A673 (cell line): ENCODE data around the gene DNHD1. TPM values are rescaled to one million over a fixed set of nuclear protein-coding genes. Genes with fewer than 3 reads are reported as not detected.

Experiments used
- BruUV-seq: library from RNA; stranded (reverse); fragments of 400-500 nt; replicated peaks from 2 replicates; lab custom pipeline; 2021; lab: Mats Ljungman, UMichigan
- CTCF ChIA-PET: fragments of 300-600 bp; sonication (Branson Sonifier 250); formaldehyde crosslinking; loops from one replicate; lab custom pipeline; 2022; ENCODE audit warnings: antibody characterized with exemption; lab: Charles Lee
- POLR2A ChIA-PET: fragments of 300-600 bp; sonication (Branson Sonifier 250); formaldehyde crosslinking; loops from one replicate; lab custom pipeline; 2022; ENCODE audit warnings: antibody characterized with exemption; ENCODE audit not compliant: low non-redundant PET; lab: Charles Lee
- DNase-seq: peaks from one replicate; pipeline ENCODE4 v3.0.0-alpha.2; 2015; ENCODE audit warnings: low spot score
- H3K27ac ChIP-seq: fragments of 200-600 bp; sonication (generic); 2 replicates; pipeline ENCODE4 v1.5.1; 2016; ENCODE audit warnings: mixed run types, low read depth, mild to moderate bottlenecking, mixed read lengths, antibody characterized with exemption, low read length; ENCODE audit not compliant: poor library complexity, severe bottlenecking
- H3K27me3 ChIP-seq: fragments of 200-600 bp; sonication (generic); replicated peaks from 2 replicates; pipeline ENCODE4 v1.6.1; 2017; ENCODE audit warnings: mixed run types, low read depth, mild to moderate bottlenecking, mixed read lengths, antibody characterized with exemption, low read length; ENCODE audit not compliant: insufficient read depth, poor library complexity
- H3K36me3 ChIP-seq: fragments of 200-600 bp; sonication (generic); 2 replicates; pipeline ENCODE4 v1.6.1; 2016; ENCODE audit warnings: mixed run types, mild to moderate bottlenecking, mixed read lengths, antibody characterized with exemption, low read length; ENCODE audit not compliant: insufficient read depth, poor library complexity, severe bottlenecking
- H3K4me1 ChIP-seq: fragments of 200-600 bp; sonication (generic); 2 replicates; pipeline ENCODE4 v1.6.1; 2017; ENCODE audit warnings: mixed run types, mild to moderate bottlenecking, mixed read lengths, antibody characterized with exemption, low read length; ENCODE audit not compliant: insufficient read depth, poor library complexity, severe bottlenecking
- H3K4me3 ChIP-seq: fragments of 200-600 bp; sonication (generic); 2 replicates; pipeline ENCODE4 v1.5.1; 2016; ENCODE audit warnings: low read depth, mixed run types, mild to moderate bottlenecking, mixed read lengths, low read length; ENCODE audit not compliant: poor library complexity, severe bottlenecking
- H3K9me3 ChIP-seq: fragments of 200-600 bp; sonication (generic); 2 replicates; pipeline ENCODE4 v1.6.1; 2016; ENCODE audit warnings: mixed run types, low read depth, mild to moderate bottlenecking, mixed read lengths, antibody characterized with exemption, low read length; ENCODE audit not compliant: poor library complexity, severe bottlenecking
- EZH2 ChIP-seq: fragments of 200-600 bp; sonication (generic); IDR thresholded peaks from 2 replicates; pipeline ENCODE4 v1.6.1; 2017; ENCODE audit warnings: borderline replicate concordance, low read depth, mild to moderate bottlenecking, mixed read lengths, antibody characterized with exemption, low read length; ENCODE audit not compliant: poor library complexity, severe bottlenecking
- intact Hi-C: fragments of 100-400 bp; cut with micrococcal nuclease; formaldehyde crosslinking; loops from one replicate; pipeline ENCODE4 v1.10.0; 2022; ENCODE audit not compliant: unreplicated experiment
- total RNA-seq: library from RNA; stranded (reverse); gene quantifications from 2 replicates; pipeline ENCODE4 v1.2.3, GENCODE V29; 2021
- TF ChIP-seq, protein P1 (sequence below): fragments of 300-800, 200-600 bp; sonication (generic); conservative IDR thresholded peaks from 2 replicates; pipeline ENCODE4 v1.5.1; 2017; ENCODE audit warnings: low read depth, mild to moderate bottlenecking, antibody characterized with exemption, low read length, moderate library complexity, mixed read lengths

Gene DNHD1
- total RNA-seq, 1 experiment from 2014 or later = 20.1 TPM

DNA sequence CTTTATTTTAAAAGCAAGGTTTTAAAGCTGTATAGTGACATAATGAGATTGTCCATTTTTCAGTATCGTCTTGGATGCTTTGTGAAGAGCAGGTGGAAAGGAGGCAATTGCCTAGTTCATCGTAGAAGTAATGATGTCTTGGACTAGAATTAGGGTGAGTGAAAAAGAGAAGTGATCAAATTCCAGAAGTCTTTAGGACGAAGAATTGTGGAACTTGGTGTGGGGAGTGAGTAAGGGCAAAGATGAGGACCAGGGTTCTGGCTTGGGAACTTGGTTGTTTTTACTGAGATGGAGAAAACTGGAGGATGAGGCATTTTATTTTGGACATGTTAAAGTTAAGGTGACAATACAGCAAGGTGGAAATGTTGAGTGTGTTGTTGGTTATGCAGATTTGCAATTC, 107.7 kb downstream of the DNHD1 start:
- no peak for TF ChIP-seq EZH2
- TF ChIP-seq, protein P1, sequence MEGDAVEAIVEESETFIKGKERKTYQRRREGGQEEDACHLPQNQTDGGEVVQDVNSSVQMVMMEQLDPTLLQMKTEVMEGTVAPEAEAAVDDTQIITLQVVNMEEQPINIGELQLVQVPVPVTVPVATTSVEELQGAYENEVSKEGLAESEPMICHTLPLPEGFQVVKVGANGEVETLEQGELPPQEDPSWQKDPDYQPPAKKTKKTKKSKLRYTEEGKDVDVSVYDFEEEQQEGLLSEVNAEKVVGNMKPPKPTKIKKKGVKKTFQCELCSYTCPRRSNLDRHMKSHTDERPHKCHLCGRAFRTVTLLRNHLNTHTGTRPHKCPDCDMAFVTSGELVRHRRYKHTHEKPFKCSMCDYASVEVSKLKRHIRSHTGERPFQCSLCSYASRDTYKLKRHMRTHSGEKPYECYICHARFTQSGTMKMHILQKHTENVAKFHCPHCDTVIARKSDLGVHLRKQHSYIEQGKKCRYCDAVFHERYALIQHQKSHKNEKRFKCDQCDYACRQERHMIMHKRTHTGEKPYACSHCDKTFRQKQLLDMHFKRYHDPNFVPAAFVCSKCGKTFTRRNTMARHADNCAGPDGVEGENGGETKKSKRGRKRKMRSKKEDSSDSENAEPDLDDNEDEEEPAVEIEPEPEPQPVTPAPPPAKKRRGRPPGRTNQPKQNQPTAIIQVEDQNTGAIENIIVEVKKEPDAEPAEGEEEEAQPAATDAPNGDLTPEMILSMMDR = no peak
- no TSS peak for BruUV-seq
- CTCF ChIA-PET = no interaction called here
- H3K27me3 ChIP-seq = no peaks in the 10 kb centered on the region
- H3K9me3 ChIP-seq = no peaks in the 10 kb centered on the region
- H3K36me3 ChIP-seq = peaks cover 39% of the 10 kb centered on the region
- POLR2A ChIA-PET = no interaction called here
- no peak for DNase-seq
- H3K4me3 ChIP-seq = peak overlapping the region; percentile 74
- intact Hi-C loops = loop anchor here (5.0 kb wide), 2 partner anchors 72 to 122 kb away; partner anchors contain the start of genes ARFIP2 and TIMM10B
- peak overlapping the region; percentile 78 for H3K27ac ChIP-seq
- H3K4me1 ChIP-seq = peaks cover 10% of the 10 kb centered on the region

GRCh38 chr11:6606471-6607189, 109.5 kb downstream of the DNHD1 start:
- ChIA-PET CTCF (no interaction called here), POLR2A (no interaction called here)
- no peak overlapping the region for H3K4me3 ChIP-seq
- H3K36me3 ChIP-seq = peaks cover 36% of the 10 kb centered on the region
- peaks cover 14% of the 10 kb centered on the region for H3K4me1 ChIP-seq
- peak overlapping the region; percentile 82 for H3K27ac ChIP-seq
- BruUV-seq = no TSS peak
- peak; percentile 78 for DNase-seq
- no peaks in the 10 kb centered on the region for H3K27me3 ChIP-seq
- TF ChIP-seq EZH2 = no peak
- TF ChIP-seq, protein P1 = no peak
- intact Hi-C loops = loop anchor here (5.0 kb wide), 1 partner anchor 124 kb away; the partner anchor contains the start of genes ARFIP2 and TIMM10B
- H3K9me3 ChIP-seq = no peaks in the 10 kb centered on the region

DNA sequence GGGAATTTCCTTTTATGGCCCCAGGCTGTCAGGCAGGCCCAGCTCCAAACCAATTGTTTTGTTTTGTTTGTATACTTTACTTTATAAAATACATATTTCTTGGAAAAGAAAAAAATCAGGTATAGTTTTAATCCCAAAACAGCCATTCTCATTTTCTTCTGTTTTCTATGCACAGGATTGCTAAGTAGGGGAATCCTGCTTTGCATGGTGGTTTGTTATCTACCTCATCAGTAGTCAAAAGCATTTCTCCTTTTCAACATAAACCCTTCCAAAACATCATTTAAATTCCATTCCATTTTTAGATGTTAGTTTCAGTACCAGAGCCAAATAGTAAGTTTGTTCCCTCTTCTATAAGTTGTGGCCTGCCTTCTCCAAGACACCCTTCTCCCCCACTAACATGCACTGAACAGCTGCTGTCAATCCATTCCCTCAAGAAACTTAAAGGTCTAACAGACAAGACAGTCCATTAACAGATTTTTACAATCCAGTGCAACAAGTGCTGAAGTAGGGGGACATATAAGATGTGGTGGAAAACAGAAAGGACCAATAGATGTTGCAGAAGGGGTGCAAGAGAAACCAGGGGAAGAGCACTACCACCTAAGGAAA, 110.2 kb downstream of the DNHD1 start:
- H3K27me3 ChIP-seq = no peaks in the 10 kb centered on the region
- H3K9me3 ChIP-seq = no peaks in the 10 kb centered on the region
- peaks cover 36% of the 10 kb centered on the region for H3K36me3 ChIP-seq
- TF ChIP-seq EZH2 = no peak
- TF ChIP-seq, protein P1 = no peak
- POLR2A ChIA-PET = no interaction called here
- no peak for DNase-seq
- H3K4me1 ChIP-seq = peaks cover 14% of the 10 kb centered on the region
- no peak overlapping the region for H3K4me3 ChIP-seq
- H3K27ac ChIP-seq = peak overlapping the region; percentile 74
- intact Hi-C loops = loop anchor here (5.0 kb wide), 1 partner anchor 125 kb away; the partner anchor contains the start of genes ARFIP2 and TIMM10B
- BruUV-seq = no TSS peak
- CTCF ChIA-PET = no interaction called here
